GM19395 (cell line): Measurements from ENCODE around the gene STAB2.

Experiments
- ATAC-seq: cut with Tn5 transposase; IDR thresholded peaks from one replicate; pipeline ENCODE4 v1.9.1; 2021; ENCODE audit warnings: mild to moderate bottlenecking, moderate library complexity; ENCODE audit not compliant: unreplicated experiment

The STAB2 gene, protein sequence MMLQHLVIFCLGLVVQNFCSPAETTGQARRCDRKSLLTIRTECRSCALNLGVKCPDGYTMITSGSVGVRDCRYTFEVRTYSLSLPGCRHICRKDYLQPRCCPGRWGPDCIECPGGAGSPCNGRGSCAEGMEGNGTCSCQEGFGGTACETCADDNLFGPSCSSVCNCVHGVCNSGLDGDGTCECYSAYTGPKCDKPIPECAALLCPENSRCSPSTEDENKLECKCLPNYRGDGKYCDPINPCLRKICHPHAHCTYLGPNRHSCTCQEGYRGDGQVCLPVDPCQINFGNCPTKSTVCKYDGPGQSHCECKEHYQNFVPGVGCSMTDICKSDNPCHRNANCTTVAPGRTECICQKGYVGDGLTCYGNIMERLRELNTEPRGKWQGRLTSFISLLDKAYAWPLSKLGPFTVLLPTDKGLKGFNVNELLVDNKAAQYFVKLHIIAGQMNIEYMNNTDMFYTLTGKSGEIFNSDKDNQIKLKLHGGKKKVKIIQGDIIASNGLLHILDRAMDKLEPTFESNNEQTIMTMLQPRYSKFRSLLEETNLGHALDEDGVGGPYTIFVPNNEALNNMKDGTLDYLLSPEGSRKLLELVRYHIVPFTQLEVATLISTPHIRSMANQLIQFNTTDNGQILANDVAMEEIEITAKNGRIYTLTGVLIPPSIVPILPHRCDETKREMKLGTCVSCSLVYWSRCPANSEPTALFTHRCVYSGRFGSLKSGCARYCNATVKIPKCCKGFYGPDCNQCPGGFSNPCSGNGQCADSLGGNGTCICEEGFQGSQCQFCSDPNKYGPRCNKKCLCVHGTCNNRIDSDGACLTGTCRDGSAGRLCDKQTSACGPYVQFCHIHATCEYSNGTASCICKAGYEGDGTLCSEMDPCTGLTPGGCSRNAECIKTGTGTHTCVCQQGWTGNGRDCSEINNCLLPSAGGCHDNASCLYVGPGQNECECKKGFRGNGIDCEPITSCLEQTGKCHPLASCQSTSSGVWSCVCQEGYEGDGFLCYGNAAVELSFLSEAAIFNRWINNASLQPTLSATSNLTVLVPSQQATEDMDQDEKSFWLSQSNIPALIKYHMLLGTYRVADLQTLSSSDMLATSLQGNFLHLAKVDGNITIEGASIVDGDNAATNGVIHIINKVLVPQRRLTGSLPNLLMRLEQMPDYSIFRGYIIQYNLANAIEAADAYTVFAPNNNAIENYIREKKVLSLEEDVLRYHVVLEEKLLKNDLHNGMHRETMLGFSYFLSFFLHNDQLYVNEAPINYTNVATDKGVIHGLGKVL (N-terminal part only)

DNA sequence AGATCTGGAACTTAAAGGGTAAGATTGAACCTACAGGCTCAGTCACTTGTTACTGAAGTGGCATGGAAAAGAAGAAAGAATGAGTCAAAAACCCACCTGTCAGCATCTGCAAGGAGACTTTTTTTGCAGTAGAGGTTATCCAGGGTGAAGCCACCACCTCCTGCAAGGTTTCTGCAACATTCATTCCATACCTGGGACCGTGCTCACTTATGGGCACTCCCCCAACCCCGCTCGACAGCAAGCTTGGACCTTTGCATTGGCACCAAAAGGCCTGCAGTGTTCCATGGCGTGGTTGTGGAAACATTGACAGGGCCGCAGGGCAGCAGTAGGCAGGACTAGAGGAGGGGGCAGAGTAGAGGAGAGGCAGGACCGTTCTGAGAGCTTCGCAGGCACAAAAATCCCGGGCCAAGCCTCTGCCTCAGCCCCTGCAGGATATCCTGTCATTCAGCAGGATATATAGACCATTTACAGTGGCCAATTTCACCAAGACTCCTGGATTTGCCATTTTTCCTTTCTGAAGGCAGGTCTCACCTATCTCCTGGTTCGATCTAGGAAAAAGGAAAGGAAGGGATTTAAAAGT lies at the start of gene STAB2:
TSS of gene STAB2 (plus strand) at position 483 of the 580 bp plus-strand sequence. CDS start 204 bp downstream, outside the sequence.
- ATAC-seq = no peak

DNA sequence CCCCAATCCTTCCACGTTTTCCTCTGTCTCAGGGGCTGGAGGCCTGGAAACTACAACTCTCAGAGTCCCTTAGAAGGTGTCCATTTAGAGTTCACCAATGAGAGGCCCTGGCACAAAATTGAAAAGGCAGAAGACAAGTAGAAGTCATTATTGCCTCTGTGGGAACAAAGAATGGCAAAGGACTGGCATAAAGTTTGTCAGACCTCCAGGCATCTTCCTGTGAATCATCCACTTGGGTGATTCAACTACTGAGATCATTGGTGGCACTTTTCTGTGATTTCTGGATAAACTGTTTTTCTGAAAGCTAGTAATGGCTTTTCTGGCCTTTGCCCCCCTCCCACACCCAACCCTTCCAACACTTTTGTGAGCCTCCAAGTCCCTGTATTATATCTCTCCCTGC lies 48.7 kb upstream of the STAB2 start:
- ATAC-seq = no peak

DNA sequence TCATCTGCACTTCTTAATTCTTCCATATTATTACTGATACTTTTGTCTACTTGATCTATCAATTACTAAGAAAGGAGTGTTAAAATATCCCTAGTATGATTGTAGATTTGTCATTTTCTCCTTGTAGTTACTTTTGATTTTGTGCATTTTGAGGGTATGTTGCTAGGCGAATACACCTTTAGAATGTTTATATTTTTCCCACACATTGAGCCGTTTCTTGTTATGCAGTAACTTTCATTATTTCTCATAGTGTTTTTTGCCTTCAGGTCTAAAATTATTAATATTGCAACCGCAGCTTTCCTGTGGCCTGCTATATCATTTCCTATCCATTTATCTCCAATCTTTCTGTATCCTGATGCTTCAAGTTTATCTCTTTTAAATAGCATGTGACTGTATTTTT lies 46.8 kb upstream of the STAB2 start:
- no peak for ATAC-seq

DNA sequence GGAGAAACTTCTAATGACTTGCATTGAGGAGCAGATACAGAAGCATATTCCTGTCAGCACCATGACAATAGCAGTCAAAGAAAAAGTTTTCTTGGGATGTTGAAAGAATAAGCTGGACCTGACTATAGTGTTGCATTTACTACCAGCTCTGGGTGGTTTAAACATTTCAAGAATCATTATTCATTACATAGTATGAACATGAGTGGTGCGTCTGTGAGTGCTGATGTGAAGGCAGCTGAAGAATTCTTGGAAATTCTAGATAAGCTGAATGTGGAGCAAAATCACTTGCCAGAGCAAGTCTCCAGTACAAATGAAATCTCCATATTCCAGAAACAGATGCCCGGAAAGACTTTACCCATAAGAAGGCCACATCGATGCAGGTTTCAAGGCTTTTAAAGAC lies 45.0 kb upstream of the STAB2 start:
- no peak for ATAC-seq

DNA sequence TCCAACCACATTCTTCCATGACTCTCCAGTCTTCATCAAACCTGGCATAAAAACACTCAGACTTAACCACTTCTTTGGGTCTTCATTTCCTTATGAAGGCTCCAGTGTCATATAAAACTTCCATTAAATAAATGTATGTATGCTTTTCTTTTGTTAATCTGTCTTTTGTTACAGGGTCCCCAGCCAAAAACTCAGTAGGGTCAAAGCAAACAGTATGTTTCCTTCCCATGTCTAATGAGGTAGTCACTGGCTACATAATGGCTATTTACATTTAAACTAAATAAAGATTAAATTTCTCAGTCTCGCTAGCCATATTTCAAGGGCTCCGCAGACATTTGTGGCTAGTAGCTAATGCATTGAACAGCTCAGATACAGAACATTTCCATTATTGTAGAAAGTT lies 40.1 kb upstream of the STAB2 start:
- no peak for ATAC-seq

DNA sequence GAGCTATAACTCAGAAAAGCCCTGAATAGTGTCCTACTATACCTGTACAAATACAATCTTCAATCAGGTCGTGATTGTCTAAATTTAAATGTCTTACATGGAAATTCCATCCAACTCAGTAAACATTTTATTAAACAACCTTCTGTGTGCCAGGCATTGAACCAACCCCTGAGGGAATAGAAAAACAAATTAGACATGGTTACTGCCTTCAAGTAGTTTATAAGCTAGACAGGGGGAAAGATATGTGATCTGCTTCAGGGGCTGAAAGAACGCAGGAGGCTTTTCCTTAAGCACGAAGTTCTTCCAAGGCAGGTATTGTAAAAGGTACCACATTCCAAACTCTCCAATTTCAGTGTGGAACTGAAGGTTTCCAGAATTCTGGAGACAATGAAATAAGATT lies 39.7 kb upstream of the STAB2 start:
- no peak for ATAC-seq

DNA sequence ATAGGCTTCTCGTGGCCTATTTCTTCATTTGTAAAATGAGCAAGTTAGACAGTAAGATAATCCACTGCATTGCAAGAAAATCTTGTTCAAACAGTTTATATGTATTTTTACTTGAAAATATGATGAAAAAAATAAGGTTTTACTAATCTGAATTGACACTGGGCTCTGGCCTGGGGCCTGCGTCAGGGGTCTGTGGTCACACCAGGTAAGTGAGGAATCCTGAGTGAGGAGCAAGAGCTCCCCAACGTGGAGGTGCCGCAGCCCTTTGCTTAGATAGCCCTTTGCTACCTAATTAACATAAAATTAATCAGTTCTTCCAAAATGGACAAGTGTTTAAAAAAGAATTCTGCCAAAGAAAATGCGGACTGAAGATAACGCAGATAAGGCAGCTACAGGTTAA lies 39.1 kb upstream of the STAB2 start:
- no peak for ATAC-seq

DNA sequence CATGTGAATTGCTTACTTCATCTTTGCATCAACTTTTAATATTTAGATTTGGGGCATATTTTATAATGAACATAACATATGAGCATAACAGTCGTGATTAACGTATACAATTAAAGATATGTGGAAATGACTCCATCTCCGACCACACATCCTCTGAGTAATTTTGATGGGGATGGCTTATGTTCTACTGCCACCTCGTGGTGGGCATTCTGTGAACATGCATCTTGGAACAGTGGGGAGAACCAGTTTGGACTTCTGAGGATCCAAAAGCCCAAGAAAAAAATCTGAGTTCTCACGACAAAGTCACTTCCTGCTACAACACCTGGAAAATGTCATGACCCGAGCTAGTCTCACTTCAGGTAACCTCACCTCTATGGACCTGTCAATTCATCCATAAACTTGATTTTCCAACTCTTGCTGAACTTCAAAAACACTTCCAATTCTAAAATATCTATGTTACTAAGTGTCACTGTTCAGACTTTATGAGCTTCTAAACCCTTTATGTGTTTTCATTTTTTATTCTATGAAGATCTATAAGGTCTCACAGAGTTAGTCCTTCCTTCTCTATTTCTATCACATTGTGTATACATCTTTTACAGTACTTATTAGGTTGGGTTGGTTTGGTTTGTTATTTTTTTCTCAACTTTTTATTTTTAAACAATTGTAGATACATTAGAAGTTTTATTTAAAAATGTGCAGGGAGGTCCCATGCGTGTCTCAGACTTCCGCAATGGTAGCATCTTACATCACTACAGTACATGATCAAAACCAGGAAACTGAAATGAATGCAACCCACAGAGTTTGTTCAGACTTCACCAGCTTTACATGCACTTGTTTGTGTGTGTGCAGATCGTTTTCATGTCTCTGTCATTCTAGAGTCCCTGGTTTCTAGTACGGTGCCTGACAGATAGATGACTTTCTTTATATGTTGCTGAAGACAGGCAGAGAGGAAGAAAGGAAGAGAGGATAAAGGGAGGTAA lies 38.2 kb upstream of the STAB2 start:
- ATAC-seq = peak; percentile 79

DNA sequence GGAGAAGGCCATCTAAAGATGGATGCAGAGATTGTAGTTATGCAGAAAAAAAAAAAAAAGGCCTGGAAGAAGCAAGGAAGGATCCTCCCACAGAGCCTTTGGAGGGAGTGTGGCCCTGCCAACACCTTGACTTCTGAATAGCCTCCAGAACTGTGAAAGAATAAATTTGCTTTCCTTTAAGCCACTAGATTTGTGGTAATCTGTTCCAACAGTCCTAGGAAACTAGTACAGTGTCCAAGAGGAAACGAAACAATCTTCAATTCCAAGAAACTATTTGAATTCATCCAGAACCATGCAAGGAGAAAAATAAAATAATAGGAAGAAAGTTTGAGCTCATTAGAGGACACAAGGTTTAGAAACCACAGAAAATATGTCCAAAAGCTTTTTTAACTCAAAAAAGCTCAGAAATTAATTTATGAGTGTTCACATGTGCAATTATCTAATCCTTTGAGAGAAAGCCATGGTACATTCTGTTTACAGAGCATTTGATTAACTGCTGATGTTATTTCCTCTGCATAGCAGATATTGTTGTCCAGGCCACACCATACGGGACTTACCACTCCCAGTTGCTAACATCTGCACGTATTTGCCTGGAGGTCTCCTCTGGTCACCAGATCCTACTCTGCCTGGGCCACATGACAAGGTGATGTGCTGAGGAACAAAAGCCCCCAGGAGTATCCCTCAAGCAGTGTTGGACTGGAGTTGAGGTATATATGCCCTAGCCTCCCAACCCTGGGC lies 30.0 kb upstream of the STAB2 start:
- ATAC-seq = no peak

DNA sequence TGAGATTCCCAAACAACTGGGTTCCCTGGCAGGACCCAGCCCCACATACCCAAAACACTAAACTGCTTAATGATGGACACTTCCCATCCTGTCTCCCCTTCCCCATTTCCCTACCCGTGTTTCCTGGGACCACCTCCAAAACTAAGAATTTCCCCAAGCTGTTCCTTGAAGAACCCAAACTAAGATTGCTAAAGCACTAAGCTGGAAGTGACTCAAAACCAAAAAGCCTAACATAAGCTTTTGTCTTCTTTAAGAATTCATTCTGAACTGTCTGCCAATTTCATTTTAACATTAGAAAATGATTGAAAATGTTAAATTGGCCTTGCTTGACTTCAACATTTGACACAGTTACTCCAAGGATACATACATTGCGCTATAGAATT lies 29.5 kb upstream of the STAB2 start:
- ATAC-seq = no peak

DNA sequence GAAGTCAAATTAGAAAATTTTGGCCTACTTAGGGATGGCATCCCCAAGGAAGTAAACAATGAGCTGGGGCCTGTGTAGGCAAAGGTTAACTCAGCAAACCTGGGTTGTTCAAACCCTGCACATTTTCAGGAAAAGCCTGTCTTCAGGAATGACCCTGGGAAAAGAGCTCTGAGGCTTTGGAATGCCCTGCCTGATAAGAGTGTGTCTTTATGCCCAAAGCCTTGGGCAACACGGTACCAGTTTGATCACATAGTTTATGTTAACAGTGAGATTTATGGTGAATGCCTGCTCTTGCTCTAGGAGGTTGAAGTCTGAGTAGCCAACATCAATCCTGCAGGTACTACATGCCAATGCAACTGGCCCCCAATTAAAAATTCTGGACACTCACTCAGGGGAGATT lies 28.2 kb upstream of the STAB2 start:
- no peak for ATAC-seq

DNA sequence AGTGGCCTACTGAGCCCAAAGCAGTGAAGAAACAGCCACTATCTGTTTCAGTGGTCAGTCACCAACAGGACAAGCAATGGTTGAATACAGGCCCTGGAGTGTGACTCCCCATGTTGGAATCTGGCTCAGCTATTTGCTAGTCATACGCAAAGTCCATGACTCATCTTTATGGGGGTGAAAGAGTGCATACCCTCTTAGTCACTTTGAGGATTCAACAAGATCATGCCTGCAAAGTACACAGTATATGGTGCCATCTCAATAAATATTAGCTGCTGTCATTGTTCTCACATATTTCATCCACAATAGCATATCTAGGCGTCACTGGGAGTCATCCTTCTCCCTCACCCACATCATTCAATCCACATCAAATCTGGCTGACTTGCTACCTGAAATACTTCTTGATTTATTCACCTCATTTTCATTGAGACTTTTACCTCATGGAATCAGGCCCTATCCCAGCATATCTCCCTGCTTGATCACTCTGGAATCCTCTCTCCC lies 26.4 kb upstream of the STAB2 start:
- no peak for ATAC-seq

DNA sequence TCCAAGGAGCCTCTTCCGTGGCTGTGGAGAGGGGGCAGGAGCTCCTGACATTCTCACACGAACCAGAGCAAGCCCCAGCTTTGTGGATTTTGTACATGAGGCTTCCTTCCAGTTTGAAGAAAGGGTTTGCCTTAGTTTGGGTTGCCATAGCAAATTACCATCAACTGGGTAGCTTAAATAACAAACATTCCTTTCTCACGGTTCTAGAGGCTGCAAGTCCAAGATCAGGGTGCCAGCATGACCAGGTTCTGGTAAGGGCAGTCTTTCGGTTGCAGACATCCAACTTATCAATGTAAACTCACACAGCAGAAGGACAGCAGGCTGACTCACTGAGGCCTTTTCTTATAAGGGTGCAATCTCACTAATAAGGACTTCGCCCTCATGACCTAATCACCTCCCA lies 25.9 kb upstream of the STAB2 start:
- ATAC-seq = no peak

DNA sequence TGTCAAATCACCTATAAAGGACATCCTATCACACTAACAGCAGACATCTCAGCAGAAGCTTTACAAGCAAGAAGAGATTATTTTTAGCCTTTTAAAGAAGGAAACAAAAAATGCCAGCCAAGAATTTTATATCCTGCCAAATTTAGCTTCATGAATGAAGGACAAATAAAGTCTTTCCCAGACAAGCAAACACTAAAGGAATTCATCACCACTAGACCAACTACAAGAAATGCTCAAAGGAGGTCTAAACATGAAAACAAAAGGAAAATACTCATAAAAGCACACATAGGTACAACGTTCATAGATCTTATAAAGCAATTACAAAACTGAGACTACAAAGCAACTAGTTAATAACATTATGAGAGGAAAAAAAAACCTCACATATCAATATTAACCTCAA lies 20.7 kb upstream of the STAB2 start:
- no peak for ATAC-seq

DNA sequence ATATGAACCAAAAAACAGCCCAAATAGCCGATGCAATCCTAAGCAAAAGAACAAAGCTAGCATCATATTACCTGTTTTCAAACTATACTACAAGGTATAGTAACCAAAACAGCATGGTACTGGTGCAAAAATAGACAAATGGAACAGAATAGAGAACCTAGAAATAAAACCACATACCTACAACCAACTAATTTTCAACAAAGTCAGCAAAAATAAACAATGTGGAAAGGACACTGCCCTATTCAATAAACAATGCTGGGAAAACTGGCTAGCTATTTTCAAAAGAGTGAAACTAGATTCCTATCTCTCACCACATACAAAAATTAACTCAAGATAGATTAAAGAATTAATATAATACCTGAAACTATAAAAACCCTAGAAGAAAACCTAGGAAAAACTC lies 17.8 kb upstream of the STAB2 start:
- ATAC-seq = no peak

DNA sequence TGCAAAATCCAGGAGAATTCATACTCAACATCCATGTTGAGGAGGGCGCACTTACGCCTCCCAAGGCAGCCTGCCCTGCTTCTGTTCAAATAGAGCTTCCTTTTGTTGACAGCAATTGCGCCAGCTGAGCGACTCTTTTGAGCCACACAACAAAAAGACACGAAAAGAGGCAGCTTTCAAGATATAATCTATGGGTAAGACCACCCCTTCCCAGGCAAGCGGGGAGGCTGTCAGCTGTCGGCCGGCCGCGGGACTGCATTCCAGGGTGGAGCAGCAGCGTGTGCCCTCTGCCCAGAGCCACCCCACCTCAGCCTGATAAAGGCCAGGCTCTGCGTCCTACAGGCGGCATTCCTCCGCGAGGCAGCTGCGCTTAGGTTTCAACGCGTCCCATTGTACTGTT lies 15.8 kb upstream of the STAB2 start:
- ATAC-seq = no peak

DNA sequence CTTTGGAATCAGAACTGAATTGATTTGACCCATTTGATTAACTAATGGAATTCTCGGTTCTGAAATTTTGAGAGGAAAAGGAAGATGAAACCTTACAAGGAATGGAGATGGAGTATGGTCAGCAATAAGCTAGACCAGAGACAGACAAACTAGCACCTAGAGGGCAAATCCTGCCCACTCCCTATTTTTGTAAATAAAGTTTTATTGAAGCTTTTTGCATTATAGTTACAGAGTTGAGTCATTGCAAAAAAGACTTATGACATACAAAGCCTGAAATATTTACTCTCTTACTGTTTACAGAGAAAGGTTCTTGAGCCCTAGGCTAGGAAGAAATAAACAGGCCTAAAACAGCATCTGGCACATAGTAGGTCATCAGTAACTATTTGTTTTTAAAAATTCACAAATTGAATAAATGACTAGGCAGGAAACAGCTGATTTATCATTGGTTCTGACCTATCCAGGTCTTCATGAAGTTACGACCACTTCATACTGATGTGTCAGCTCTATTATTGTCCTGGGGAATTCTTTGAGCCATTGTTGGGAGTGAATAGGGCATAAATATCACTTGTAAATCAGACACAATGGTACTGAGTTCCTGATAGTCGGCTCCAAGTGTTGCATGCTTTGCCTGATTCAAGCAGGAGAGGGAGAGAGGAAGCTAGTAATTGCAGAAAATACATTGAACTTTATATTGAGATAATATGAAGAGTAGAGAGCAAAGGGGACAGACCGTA lies 14.6 kb upstream of the STAB2 start:
- ATAC-seq = no peak

DNA sequence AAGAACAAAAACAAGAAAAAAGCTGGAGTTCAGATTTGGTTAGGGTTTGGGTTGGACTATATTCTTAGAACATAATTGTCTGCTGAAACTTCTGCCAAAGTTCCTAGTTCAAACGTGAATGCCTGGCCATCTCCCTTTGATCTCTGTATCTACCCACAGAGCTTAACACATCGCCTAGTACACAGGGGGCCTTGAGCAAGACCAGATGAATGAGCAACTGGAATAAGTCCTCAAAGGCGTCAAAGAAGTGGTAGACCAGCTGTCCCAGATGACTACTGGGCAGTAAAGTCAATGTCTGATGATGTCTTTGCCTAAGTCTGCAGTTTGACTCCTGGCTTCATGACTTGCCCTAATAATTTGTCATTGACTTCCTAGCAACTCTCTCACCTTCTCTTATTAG lies 13.9 kb upstream of the STAB2 start:
- no peak for ATAC-seq
